CD4-positive, CD25-positive, alpha-beta regulatory T cell (primary cell): ENCODE measurements around the gene PCDH12. TPM values are rescaled to one million over a fixed set of nuclear protein-coding genes. Genes with fewer than 3 reads are reported as not detected.

Source experiments
- ATAC-seq, 2 donors: fragments of 150-1000 bp; cut with Tn5 transposase; one replicate each; pipeline ENCODE4 v1.10.0; 2021; ENCODE audit warnings: low read depth in 2 of 2, moderate number of reproducible peaks in 2 of 2, moderate library complexity in 1 of 2
- DNase-seq, 3 donors: peaks; one replicate each; pipeline versions ENCODE4 v3.0.0 to v3.0.0-alpha.2; 2012 to 2022; ENCODE audit warnings: mixed read lengths in 1 of 3
- H3K27ac ChIP-seq: one replicate; pipeline ENCODE4 v1.7.0; 2013; ENCODE audit warnings: mild to moderate bottlenecking, low read length; ENCODE audit not compliant: insufficient read depth, poor library complexity, severe bottlenecking
- H3K27me3 ChIP-seq: one replicate; pipeline ENCODE4 v1.7.0; 2013; ENCODE audit warnings: low read length; ENCODE audit not compliant: control insufficient read depth, insufficient read depth
- H3K36me3 ChIP-seq: one replicate; pipeline ENCODE4 v1.7.0; 2013; ENCODE audit warnings: mild to moderate bottlenecking, low read length, moderate library complexity; ENCODE audit not compliant: control insufficient read depth, insufficient read depth
- H3K4me1 ChIP-seq: 2 replicates; pipeline ENCODE4 v1.7.0; 2013; ENCODE audit warnings: mild to moderate bottlenecking, low read length; ENCODE audit not compliant: insufficient read depth, control insufficient read depth, poor library complexity, severe bottlenecking
- H3K4me3 ChIP-seq: one replicate; pipeline ENCODE4 v1.7.0; 2013; ENCODE audit warnings: low read depth, mild to moderate bottlenecking, low read length, moderate library complexity
- H3K9me3 ChIP-seq, 2 experiments: 1 replicate in 1 of 2; 2 replicates in 1 of 2; pipeline ENCODE4 v1.7.0; 2013; ENCODE audit warnings: low read length in 2 of 2, mild to moderate bottlenecking in 1 of 2, moderate library complexity in 1 of 2; ENCODE audit not compliant: control insufficient read depth in 2 of 2
- H3K27ac Mint-ChIP-seq, 3 donors: one replicate each; pipeline ENCODE4 v1.8.0; 2020 to 2022; ENCODE audit warnings: mild to moderate bottlenecking in 3 of 3, mixed read lengths in 3 of 3, moderate library complexity in 2 of 3
- H3K27me3 Mint-ChIP-seq: one replicate; pipeline ENCODE4 v1.8.0; 2022; ENCODE audit warnings: mild to moderate bottlenecking, mixed read lengths
- H3K36me3 Mint-ChIP-seq: one replicate; pipeline ENCODE4 v1.8.0; 2020; ENCODE audit warnings: mixed read lengths
- H3K4me1 Mint-ChIP-seq, 4 donors: one replicate each; pipeline ENCODE4 v1.8.0; 2020 to 2022; ENCODE audit warnings: mixed read lengths in 4 of 4, mild to moderate bottlenecking in 1 of 4
- H3K4me3 Mint-ChIP-seq, 4 donors: one replicate each; pipeline ENCODE4 v1.8.0; 2020 to 2022; ENCODE audit warnings: mild to moderate bottlenecking in 4 of 4, mixed read lengths in 4 of 4, moderate library complexity in 3 of 4
- H3K9me3 Mint-ChIP-seq, 7 donors: one replicate each; pipeline ENCODE4 v1.8.0; 2020 to 2022; ENCODE audit warnings: mixed read lengths in 7 of 7, mild to moderate bottlenecking in 3 of 7, moderate library complexity in 2 of 7
- polyA plus RNA-seq, 4 donors: library from polyadenylated mRNA; unstranded; fragments of 300-500 nt; fragmentation: Illumina TruSeq; gene quantifications; one replicate each; pipeline ENCODE4 v1.2.3, GENCODE V29; 2021
- total RNA-seq: library from RNA; stranded (reverse); gene quantifications from one replicate; pipeline ENCODE4 v1.2.3, GENCODE V29; 2022

Gene PCDH12
- total and polyA plus RNA-seq, 5 donors from 2014 or later: 0.12 to 0.33 (median 0.20) TPM; not detected in 1

DNA sequence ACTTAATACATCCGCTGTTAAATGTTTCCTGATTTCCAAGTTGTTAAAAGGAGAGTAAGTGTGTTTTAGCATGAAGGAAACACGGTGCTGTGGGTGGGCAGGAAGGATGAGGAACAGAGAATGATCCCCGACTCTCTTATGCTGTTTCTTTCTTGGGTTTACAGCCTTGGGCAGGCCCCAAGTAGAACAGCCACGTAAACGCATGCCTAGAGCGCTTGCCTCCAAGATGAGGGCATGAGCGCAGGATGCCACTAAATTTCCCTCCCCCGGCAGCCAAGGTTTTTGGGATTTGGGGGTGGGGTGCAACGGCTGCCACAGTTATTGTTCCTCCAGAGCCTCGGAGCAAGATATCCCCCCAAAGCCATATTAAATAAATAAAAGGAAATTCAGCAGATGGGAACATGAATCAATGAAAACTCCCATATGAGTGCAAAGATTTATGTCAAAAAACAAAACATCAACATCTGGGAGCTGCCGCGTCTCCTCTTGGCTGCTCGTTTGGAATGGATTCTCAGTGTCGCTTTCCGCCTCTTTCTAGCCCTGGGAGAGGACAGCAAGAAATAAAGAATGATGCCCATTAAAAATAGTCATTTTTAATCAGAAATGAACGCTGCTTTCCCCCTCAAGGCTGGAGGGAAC, 44.3 kb downstream of the PCDH12 start:
- no peak overlapping the region for H3K27ac Mint-ChIP-seq
- peaks cover 0 to 2% (median 0%) of the 10 kb centered on the region in 7 donors for H3K9me3 Mint-ChIP-seq
- peaks cover 0 to 15% (median 7%) of the 10 kb centered on the region in 4 donors for H3K4me1 Mint-ChIP-seq
- Histone ChIP-seq H3K4me3 (peak overlapping the region; percentile 7), H3K4me1 (peaks cover 11% of the 10 kb centered on the region), H3K27ac (no peak overlapping the region), H3K9me3 (no peaks in the 10 kb centered on the region), H3K36me3 (no peaks in the 10 kb centered on the region), H3K27me3 (peaks cover 22% of the 10 kb centered on the region)
- DNase-seq (no peak), ATAC-seq (no peak)
- peak overlapping the region in 3 of 4 donors; percentile 10 to 63 (median 44) for H3K4me3 Mint-ChIP-seq
- H3K36me3 Mint-ChIP-seq: no peaks in the 10 kb centered on the region
- H3K27me3 Mint-ChIP-seq: peaks cover 65% of the 10 kb centered on the region

DNA sequence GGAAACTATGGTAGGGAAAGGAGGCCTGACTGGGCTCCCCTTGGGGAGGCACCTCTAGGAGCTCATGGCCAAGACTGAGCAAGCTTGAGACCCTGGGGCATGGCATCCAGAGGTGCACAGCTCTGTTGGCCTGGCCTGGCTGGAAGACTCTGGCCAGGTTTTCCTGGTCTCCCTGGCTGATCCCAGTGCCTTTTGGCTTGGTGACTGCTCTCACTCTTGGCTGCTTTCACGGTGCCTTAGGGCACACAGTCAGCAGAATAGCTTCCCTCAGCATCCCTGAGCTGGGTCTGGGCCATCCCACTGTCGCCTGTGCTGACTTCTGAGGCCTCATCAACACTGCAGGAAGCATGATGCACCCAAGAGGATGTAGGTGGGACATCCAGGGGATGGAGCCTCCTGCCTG, 47.7 kb downstream of the PCDH12 start:
- DNase-seq: no peak
- H3K27ac ChIP-seq: no peak overlapping the region
- H3K27me3 Mint-ChIP-seq: peaks cover 68% of the 10 kb centered on the region
- no peaks in the 10 kb centered on the region for H3K9me3 ChIP-seq
- H3K9me3 Mint-ChIP-seq: peaks cover 0 to 1% (median 0%) of the 10 kb centered on the region in 7 donors
- H3K4me3 ChIP-seq: no peak overlapping the region
- no peaks in the 10 kb centered on the region for H3K36me3 Mint-ChIP-seq
- ATAC-seq: no peak
- H3K4me1 Mint-ChIP-seq: peaks cover 0 to 15% (median 6%) of the 10 kb centered on the region in 4 donors
- H3K36me3 ChIP-seq: no peaks in the 10 kb centered on the region
- H3K4me1 ChIP-seq: peaks cover 11% of the 10 kb centered on the region
- no peak overlapping the region for H3K27ac Mint-ChIP-seq
- H3K4me3 Mint-ChIP-seq: no peak overlapping the region
- H3K27me3 ChIP-seq: peaks cover 15% of the 10 kb centered on the region

GRCh38 chr5:141909212-141909611, 48.8 kb downstream of the PCDH12 start:
- ATAC-seq (no peak), DNase-seq (no peak)
- H3K36me3 ChIP-seq: no peaks in the 10 kb centered on the region
- peaks cover 0 to 1% (median 0%) of the 10 kb centered on the region in 7 donors for H3K9me3 Mint-ChIP-seq
- H3K27me3 ChIP-seq: peaks cover 17% of the 10 kb centered on the region
- no peak overlapping the region for H3K27ac ChIP-seq
- H3K27ac Mint-ChIP-seq: no peak overlapping the region
- H3K27me3 Mint-ChIP-seq: peaks cover 69% of the 10 kb centered on the region
- H3K4me1 ChIP-seq: peaks cover 8% of the 10 kb centered on the region
- peaks cover 0 to 8% (median 5%) of the 10 kb centered on the region in 4 donors for H3K4me1 Mint-ChIP-seq
- H3K9me3 ChIP-seq: no peaks in the 10 kb centered on the region
- no peaks in the 10 kb centered on the region for H3K36me3 Mint-ChIP-seq
- no peak overlapping the region for H3K4me3 ChIP-seq
- no peak overlapping the region for H3K4me3 Mint-ChIP-seq

DNA sequence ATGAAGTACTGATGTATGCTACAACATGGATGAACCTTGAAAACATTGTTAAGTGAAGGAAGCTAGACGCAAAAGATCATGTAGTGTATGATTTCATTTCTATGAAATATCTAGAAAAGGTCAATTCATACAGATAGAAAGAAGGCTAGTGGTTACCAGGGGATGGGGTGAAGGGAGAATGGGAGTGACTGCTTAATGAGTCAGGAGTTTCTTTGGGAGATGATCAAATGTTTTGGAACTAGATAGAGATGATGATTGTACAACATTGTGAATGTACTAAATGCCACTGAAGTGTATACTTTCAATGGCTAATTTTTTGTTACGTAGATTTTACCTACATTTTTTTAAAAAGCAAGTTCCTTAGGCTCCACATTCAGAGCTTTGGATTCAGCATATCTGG, 49.2 kb downstream of the PCDH12 start:
- no peak for ATAC-seq
- no peaks in the 10 kb centered on the region for H3K36me3 Mint-ChIP-seq
- peaks cover 72% of the 10 kb centered on the region for H3K27me3 Mint-ChIP-seq
- Histone ChIP-seq H3K9me3 (no peaks in the 10 kb centered on the region), H3K27me3 (peaks cover 17% of the 10 kb centered on the region), H3K36me3 (no peaks in the 10 kb centered on the region), H3K4me3 (no peak overlapping the region), H3K27ac (no peak overlapping the region), H3K4me1 (peaks cover 4% of the 10 kb centered on the region)
- H3K27ac Mint-ChIP-seq: no peak overlapping the region
- H3K4me1 Mint-ChIP-seq: peaks cover 0 to 8% (median 5%) of the 10 kb centered on the region in 4 donors
- H3K9me3 Mint-ChIP-seq: peaks cover 0 to 2% (median 0%) of the 10 kb centered on the region in 7 donors
- DNase-seq: no peak
- no peak overlapping the region for H3K4me3 Mint-ChIP-seq

DNA sequence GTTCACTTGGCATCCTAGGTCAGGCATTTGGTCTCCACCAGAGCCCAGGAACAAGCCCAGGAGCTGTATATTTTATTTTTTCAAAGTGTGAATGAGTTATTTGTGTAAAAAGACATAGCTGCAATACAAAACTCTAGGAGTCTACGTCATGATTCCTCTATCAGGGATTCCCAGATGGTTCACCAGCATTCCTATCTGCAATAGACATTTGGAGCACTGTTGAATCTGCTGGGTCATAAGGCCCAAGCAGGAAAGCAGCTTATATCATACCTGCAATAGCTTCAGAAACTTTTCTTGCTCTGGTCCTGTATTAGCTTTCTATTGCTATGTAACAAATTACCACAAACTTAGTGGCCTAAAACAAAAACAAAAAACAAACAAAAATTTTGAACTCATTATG, 51.0 kb downstream of the PCDH12 start:
- Mint-ChIP-seq H3K4me1 (no peaks in the 10 kb centered on the region), H3K4me3 (no peak overlapping the region), H3K27me3 (peaks cover 71% of the 10 kb centered on the region), H3K36me3 (no peaks in the 10 kb centered on the region), H3K9me3 (peaks cover 0 to 2% (median 0%) of the 10 kb centered on the region in 7 donors), H3K27ac (no peak overlapping the region)
- ATAC-seq: no peak
- peaks cover 10% of the 10 kb centered on the region for H3K27me3 ChIP-seq
- no peak overlapping the region for H3K27ac ChIP-seq
- H3K4me3 ChIP-seq: no peak overlapping the region
- no peaks in the 10 kb centered on the region for H3K4me1 ChIP-seq
- no peak for DNase-seq
- no peaks in the 10 kb centered on the region for H3K9me3 ChIP-seq
- no peaks in the 10 kb centered on the region for H3K36me3 ChIP-seq

- Mint-ChIP-seq H3K27me3 (peaks cover 71% of the 10 kb centered on the region), H3K27ac (no peak overlapping the region), H3K4me1 (no peaks in the 10 kb centered on the region), H3K4me3 (no peak overlapping the region), H3K9me3 (peaks cover 0 to 2% (median 0%) of the 10 kb centered on the region in 7 donors), H3K36me3 (no peaks in the 10 kb centered on the region)
- Histone ChIP-seq H3K27ac (no peak overlapping the region), H3K36me3 (no peaks in the 10 kb centered on the region), H3K4me1 (no peaks in the 10 kb centered on the region), H3K27me3 (peaks cover 10% of the 10 kb centered on the region), H3K4me3 (no peak overlapping the region), H3K9me3 (no peaks in the 10 kb centered on the region)
- no peak for DNase-seq
- no peak for ATAC-seq
These were observed 51.5 kb downstream of the PCDH12 start for GRCh38 chr5:141906517-141906916.

DNA sequence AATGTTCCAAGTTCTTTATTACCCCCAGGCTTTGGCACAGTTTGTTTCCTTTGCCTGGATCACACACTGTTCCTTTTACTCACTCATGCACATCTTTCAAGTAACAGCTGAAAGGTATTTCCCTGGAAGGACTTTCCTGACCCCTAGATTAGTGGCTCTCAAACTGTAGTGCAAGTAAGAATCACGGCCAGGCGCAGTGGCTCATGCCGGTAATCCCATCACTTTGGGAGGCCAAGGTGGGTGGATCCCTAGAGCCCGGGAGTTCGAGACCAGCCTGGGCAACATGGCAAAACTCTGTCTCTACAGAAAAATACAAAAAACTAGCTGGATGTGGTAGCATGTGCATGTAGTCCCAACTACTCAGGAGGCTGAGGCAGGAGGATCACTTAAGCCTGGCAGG, 53.5 kb downstream of the PCDH12 start:
- no peaks in the 10 kb centered on the region for H3K36me3 Mint-ChIP-seq
- H3K27me3 Mint-ChIP-seq: peaks cover 77% of the 10 kb centered on the region
- ATAC-seq (no peak), DNase-seq (no peak)
- H3K4me3 Mint-ChIP-seq: no peak overlapping the region
- no peak overlapping the region for H3K27ac Mint-ChIP-seq
- H3K4me1 Mint-ChIP-seq: no peaks in the 10 kb centered on the region
- no peak overlapping the region for H3K27ac ChIP-seq
- H3K4me3 ChIP-seq: no peak overlapping the region
- H3K9me3 ChIP-seq: no peaks in the 10 kb centered on the region
- peaks cover 0 to 1% (median 0%) of the 10 kb centered on the region in 7 donors for H3K9me3 Mint-ChIP-seq
- peaks cover 10% of the 10 kb centered on the region for H3K27me3 ChIP-seq
- H3K4me1 ChIP-seq: no peaks in the 10 kb centered on the region
- no peaks in the 10 kb centered on the region for H3K36me3 ChIP-seq

DNA sequence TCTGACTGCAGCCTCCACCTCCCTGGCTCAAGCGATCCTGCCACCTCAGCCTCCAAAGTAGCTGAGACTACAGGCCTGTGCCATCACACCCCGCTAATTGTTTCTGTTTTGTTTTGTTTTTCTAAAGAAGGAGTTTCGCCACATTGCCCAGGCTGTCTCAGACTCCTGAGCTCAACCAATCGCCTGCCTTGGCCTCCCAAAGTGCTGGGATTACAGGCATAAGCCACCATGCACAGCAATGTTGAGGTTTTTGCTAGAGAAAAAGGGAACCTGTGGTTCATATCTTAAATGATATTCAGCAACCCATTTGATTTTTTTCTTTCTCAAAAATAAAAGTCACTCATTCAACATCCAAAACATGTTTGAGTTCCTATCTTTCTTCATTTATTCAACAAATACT, 54.7 kb downstream of the PCDH12 start:
- Histone ChIP-seq H3K27me3 (peaks cover 10% of the 10 kb centered on the region), H3K9me3 (no peaks in the 10 kb centered on the region), H3K27ac (no peak overlapping the region), H3K36me3 (no peaks in the 10 kb centered on the region), H3K4me1 (no peaks in the 10 kb centered on the region), H3K4me3 (no peak overlapping the region)
- peaks cover 0 to 2% (median 0%) of the 10 kb centered on the region in 4 donors for H3K4me1 Mint-ChIP-seq
- DNase-seq (no peak), ATAC-seq (no peak)
- peaks cover 0 to 1% (median 0%) of the 10 kb centered on the region in 7 donors for H3K9me3 Mint-ChIP-seq
- no peak overlapping the region for H3K4me3 Mint-ChIP-seq
- no peak overlapping the region for H3K27ac Mint-ChIP-seq
- H3K27me3 Mint-ChIP-seq: peaks cover 75% of the 10 kb centered on the region
- H3K36me3 Mint-ChIP-seq: no peaks in the 10 kb centered on the region
